Upper lobe of left lung (tissue), 4 donors: ENCODE results near the gene ERC1.

ENCODE experiments used
- EP300 ChIP-seq, 4 donors: sonication (generic); formaldehyde crosslinking; IDR thresholded peaks; one replicate each; pipeline ENCODE4 v1.5.1; 2017; ENCODE audit warnings: antibody characterized with exemption in 4 of 4, control low read depth in 2 of 4
- POLR2A ChIP-seq, 4 donors: fragments of 450-650 bp; IDR thresholded peaks; one replicate each; pipeline ENCODE4 v1.5.1; 2016 to 2017; ENCODE audit warnings: antibody characterized with exemption in 4 of 4, mild to moderate bottlenecking in 2 of 4
- POLR2AphosphoS5 ChIP-seq, 2 donors: sonication (generic); formaldehyde crosslinking; IDR thresholded peaks; one replicate each; pipeline ENCODE4 v1.5.1; 2017; ENCODE audit warnings: antibody characterized with exemption in 2 of 2
- TF ChIP-seq, protein P1 (sequence below), 6 experiments: fragments of 450-650 bp in 4 of 6; fragments of 200-600 bp in 2 of 6; sonication (generic) in 2 of 6; IDR thresholded peaks; one replicate each; pipeline ENCODE4 v1.5.1; 2016 to 2019; ENCODE audit warnings: antibody characterized with exemption in 6 of 6

DNA sequence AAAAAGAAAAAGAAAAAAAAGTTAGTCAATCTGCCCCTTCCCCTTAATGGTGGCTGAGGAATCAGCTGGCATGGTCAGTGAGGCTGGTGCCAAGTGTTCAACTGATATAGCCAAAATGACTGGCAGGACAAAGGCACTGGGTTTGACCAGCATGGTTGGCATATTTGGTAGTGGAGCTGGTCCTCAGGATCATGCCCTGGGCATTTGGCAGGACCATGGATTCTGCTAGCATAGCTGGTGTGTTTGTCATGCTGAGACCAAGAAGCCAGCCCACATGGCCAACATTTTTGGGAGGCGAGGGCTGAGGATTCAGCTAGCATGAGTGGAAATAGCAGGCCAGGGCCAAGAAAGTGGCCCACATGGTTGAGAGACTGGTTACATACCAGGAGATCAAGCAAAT lies 466.9 kb downstream of the ERC1 start:
- TF ChIP-seq POLR2A (IDR thresholded peaks at IDR 0.05) (no peak), EP300 (IDR thresholded peaks at IDR 0.05) (no peak), POLR2AphosphoS5 (IDR thresholded peaks at IDR 0.05) (no peak)
- TF ChIP-seq, protein P1, sequence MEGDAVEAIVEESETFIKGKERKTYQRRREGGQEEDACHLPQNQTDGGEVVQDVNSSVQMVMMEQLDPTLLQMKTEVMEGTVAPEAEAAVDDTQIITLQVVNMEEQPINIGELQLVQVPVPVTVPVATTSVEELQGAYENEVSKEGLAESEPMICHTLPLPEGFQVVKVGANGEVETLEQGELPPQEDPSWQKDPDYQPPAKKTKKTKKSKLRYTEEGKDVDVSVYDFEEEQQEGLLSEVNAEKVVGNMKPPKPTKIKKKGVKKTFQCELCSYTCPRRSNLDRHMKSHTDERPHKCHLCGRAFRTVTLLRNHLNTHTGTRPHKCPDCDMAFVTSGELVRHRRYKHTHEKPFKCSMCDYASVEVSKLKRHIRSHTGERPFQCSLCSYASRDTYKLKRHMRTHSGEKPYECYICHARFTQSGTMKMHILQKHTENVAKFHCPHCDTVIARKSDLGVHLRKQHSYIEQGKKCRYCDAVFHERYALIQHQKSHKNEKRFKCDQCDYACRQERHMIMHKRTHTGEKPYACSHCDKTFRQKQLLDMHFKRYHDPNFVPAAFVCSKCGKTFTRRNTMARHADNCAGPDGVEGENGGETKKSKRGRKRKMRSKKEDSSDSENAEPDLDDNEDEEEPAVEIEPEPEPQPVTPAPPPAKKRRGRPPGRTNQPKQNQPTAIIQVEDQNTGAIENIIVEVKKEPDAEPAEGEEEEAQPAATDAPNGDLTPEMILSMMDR (IDR thresholded peaks at IDR 0.05): no peak
